IMR-90 (cell line): ENCODE results near the gene ZFP36L2. TPM values are rescaled to one million over a fixed set of nuclear protein-coding genes. Genes with fewer than 3 reads are reported as not detected.

Experiments
- ATAC-seq: fragments of 200-7000 bp; cut with Tn5 transposase; 2 replicates; pipeline ENCODE4 v1.9.1; 2020; ENCODE audit warnings: low read depth, mild to moderate bottlenecking, moderate library complexity
- BruUV-seq: library from RNA; stranded (reverse); fragments of 400-500 nt; replicated peaks from 2 replicates; lab custom pipeline; 2021; lab: Mats Ljungman, UMichigan
- CTCF ChIA-PET: fragments of 300-600 bp; formaldehyde crosslinking; extraction: SDS; loops from one replicate; lab custom pipeline; 2021; ENCODE audit warnings: antibody characterized with exemption; lab: Yijun Ruan, JAX
- POLR2A ChIA-PET: fragments of 300-600 bp; sonication (Branson Sonifier 250); formaldehyde crosslinking; loops from one replicate; lab custom pipeline; 2022; ENCODE audit warnings: antibody characterized with exemption; ENCODE audit not compliant: unreplicated experiment; lab: Charles Lee
- DNase-seq: peaks from one replicate; pipeline ENCODE4 v3.0.0; 2013
- H2AFZ ChIP-seq: replicated peaks from 2 replicates; pipeline ENCODE3; 2013; ENCODE audit warnings: low read length, mild to moderate bottlenecking; ENCODE audit not compliant: poor library complexity
- H2AK5ac ChIP-seq: 2 replicates; pipeline ENCODE4 v1.6.1; 2013; ENCODE audit warnings: low read depth, low read length, inconsistent platforms
- H2AK9ac ChIP-seq: replicated peaks from 2 replicates; pipeline ENCODE3; 2013; ENCODE audit warnings: mild to moderate bottlenecking, low read depth, low read length, moderate library complexity; ENCODE audit not compliant: poor library complexity
- H2BK120ac ChIP-seq: 2 replicates; pipeline ENCODE4 v1.6.1; 2013; ENCODE audit warnings: low read depth, low read length, inconsistent platforms
- H2BK15ac ChIP-seq: 3 replicates; pipeline ENCODE4 v1.6.1; 2013; ENCODE audit warnings: low read depth, low read length, inconsistent platforms
- H2BK20ac ChIP-seq: 2 replicates; pipeline ENCODE4 v1.6.1; 2013; ENCODE audit warnings: low read depth, mild to moderate bottlenecking, inconsistent platforms, low read length, moderate library complexity
- H2BK5ac ChIP-seq: 2 replicates; pipeline ENCODE4 v1.6.1; 2013; ENCODE audit warnings: mild to moderate bottlenecking, low read depth, low read length, inconsistent platforms; ENCODE audit not compliant: poor library complexity, severe bottlenecking
- H3K14ac ChIP-seq: replicated peaks from 2 replicates; pipeline ENCODE4 v1.6.1; 2013; ENCODE audit warnings: low read depth, low read length, inconsistent platforms
- H3K18ac ChIP-seq: 2 replicates; pipeline ENCODE4 v1.6.1; 2013; ENCODE audit warnings: low read depth, low read length, control low read depth
- H3K23ac ChIP-seq: 2 replicates; pipeline ENCODE4 v1.6.1; 2013; ENCODE audit warnings: low read depth, low read length, inconsistent platforms
- H3K27ac ChIP-seq: 2 replicates; pipeline ENCODE4 v1.5.1; 2013; ENCODE audit warnings: mild to moderate bottlenecking, control low read depth, low read length; ENCODE audit not compliant: insufficient read depth
- H3K27me3 ChIP-seq: 2 replicates; pipeline ENCODE4 v1.6.1; 2013; ENCODE audit warnings: low read length; ENCODE audit not compliant: control insufficient read depth, insufficient read depth
- H3K36me3 ChIP-seq: 2 replicates; pipeline ENCODE4 v1.6.1; 2013; ENCODE audit warnings: low read length, mixed read lengths; ENCODE audit not compliant: control insufficient read depth, insufficient read depth
- H3K4ac ChIP-seq: 2 replicates; pipeline ENCODE4 v1.6.1; 2013; ENCODE audit warnings: low read depth, low read length, inconsistent platforms
- H3K4me1 ChIP-seq: 2 replicates; pipeline ENCODE4 v1.6.1; 2013; ENCODE audit warnings: low read length, mixed read lengths; ENCODE audit not compliant: control insufficient read depth, insufficient read depth
- H3K4me2 ChIP-seq: 2 replicates; pipeline ENCODE4 v1.6.1; 2013; ENCODE audit warnings: low read depth, mild to moderate bottlenecking, control low read depth, low read length, moderate library complexity
- H3K4me3 ChIP-seq: 2 replicates; pipeline ENCODE4 v1.5.1; 2013; ENCODE audit warnings: low read depth, mild to moderate bottlenecking, control low read depth, low read length, moderate library complexity; ENCODE audit not compliant: insufficient read depth
- H3K56ac ChIP-seq: 2 replicates; pipeline ENCODE4 v1.6.1; 2013; ENCODE audit warnings: low read length, inconsistent platforms; ENCODE audit not compliant: insufficient read depth; ENCODE audit errors: extremely low read depth
- H3K79me1 ChIP-seq, 2 experiments: 2 replicates each; pipeline ENCODE4 v1.6.1; 2013; ENCODE audit warnings: low read length in 2 of 2, inconsistent platforms in 1 of 2, low read depth in 1 of 2
- H3K9ac ChIP-seq: 2 replicates; pipeline ENCODE4 v1.6.1; 2013; ENCODE audit warnings: low read depth, low read length, control low read depth
- H3K9me1 ChIP-seq: 2 replicates; pipeline ENCODE4 v1.6.1; 2013; ENCODE audit warnings: low read length, inconsistent platforms; ENCODE audit not compliant: insufficient read depth
- H3K9me3 ChIP-seq: 2 replicates; pipeline ENCODE4 v1.6.1; 2013; ENCODE audit warnings: low read length; ENCODE audit not compliant: control insufficient read depth, insufficient read depth
- H4K20me1 ChIP-seq: 2 replicates; pipeline ENCODE4 v1.6.1; 2013; ENCODE audit warnings: low read length, inconsistent platforms; ENCODE audit not compliant: insufficient read depth
- H4K5ac ChIP-seq: 2 replicates; pipeline ENCODE4 v1.6.1; 2013; ENCODE audit warnings: mild to moderate bottlenecking, low read depth, low read length, control low read depth
- H4K8ac ChIP-seq, 2 experiments: 2 replicates each; pipeline ENCODE4 v1.6.1; 2013; ENCODE audit warnings: low read depth in 2 of 2, low read length in 2 of 2, control low read depth in 1 of 2, inconsistent platforms in 1 of 2
- H4K91ac ChIP-seq: 2 replicates; pipeline ENCODE4 v1.6.1; 2013; ENCODE audit warnings: low read depth, low read length, inconsistent platforms; ENCODE audit not compliant: insufficient read depth
- NFE2L2 ChIP-seq: fragments of 150-350 bp; IDR thresholded peaks from 2 replicates; pipeline ENCODE4 v1.6.1; 2016; ENCODE audit warnings: low read depth, mild to moderate bottlenecking, low read length
- POLR2A ChIP-seq: IDR thresholded peaks from 2 replicates; pipeline ENCODE4 v1.6.1; 2012; ENCODE audit warnings: mild to moderate bottlenecking, low read depth, low read length
- RAD21 ChIP-seq: IDR thresholded peaks from 2 replicates; pipeline ENCODE4 v1.6.1; 2012; ENCODE audit warnings: low read length, improper control_type of control experiment
- WGBS, 2 experiments: methylation state at CpG; one replicate each; pipeline versions ENCODE4 v1.1.5 to v1.1.7; 2013; ENCODE audit warnings: missing lambda C conversion rate in 2 of 2; ENCODE audit not compliant: insufficient read length in 1 of 2; ENCODE audit errors: extremely low coverage in 2 of 2; 5-methylcytosine and 5-hydroxymethylcytosine counted together
- dilution Hi-C: fragments of 300-500 bp; cut with HindIII; formaldehyde crosslinking; loops from one replicate; pipeline ENCODE4 v1.14.3; 2018; ENCODE audit warnings: low sequenced_read_pairs; ENCODE audit not compliant: unreplicated experiment
- in situ Hi-C: fragments of 300-500 bp; cut with MboI; formaldehyde crosslinking; loops from 3 replicates; pipeline ENCODE4 v1.14.3; 2019; ENCODE audit warnings: low sequenced_read_pairs, inconsistent platforms, mixed read lengths
- intact Hi-C: fragments of 100-400 bp; cut with micrococcal nuclease; formaldehyde crosslinking; loops from 2 replicates; pipeline ENCODE4 v1.10.0; 2022
- polyA plus RNA-seq, 3 experiments: library from polyadenylated mRNA; depleted of rRNA; stranded (reverse); fragments of >200 nt; gene quantifications; 2 replicates each; pipeline ENCODE4 v1.2.3, GENCODE V29; 2012; ENCODE audit warnings: low replicate concordance in 1 of 3
- total RNA-seq: library from RNA; depleted of rRNA; stranded (reverse); fragments of >200 nt; gene quantifications from 2 replicates; pipeline ENCODE4 v1.2.3, GENCODE V29; 2012

Gene ZFP36L2
- total and polyA plus RNA-seq, 2 of the 4 experiments (the other 2 are of a cell fraction), result 1.8 to 20.1 TPM

DNA sequence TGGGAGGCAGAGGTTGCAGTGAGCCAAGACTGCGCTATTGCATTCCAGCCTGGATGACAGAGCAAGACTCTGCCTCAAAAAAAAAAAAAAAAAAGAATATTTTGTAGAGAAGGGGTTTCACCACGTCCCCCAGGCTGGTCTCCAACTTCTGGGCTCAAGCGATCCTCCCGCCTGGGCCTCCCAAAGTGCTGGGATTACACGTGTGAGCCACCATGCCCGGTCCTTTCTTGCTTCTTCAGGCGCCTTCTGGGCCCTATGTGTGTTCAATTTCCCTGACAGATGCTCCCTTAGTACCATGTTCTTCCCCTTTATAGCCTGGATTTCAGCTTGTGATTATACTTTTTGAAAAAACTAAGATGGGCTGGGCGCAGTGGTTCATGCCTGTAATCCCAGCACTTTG is 9.8 kb downstream of the ZFP36L2 start:
- Histone ChIP-seq H4K20me1 (peaks cover 7% of the 10 kb centered on the region; the same call in 1 of the 2 replicates), H3K4ac (no peak overlapping the region), H3K27me3 (no peaks in the 10 kb centered on the region), H3K9me1 (peaks cover 15% of the 10 kb centered on the region), H3K4me3 (no peak overlapping the region), H2AK9ac (no peak overlapping the region), H2BK20ac (no peak overlapping the region), H3K4me2 (no peak overlapping the region), H2BK5ac (no peak overlapping the region), H2AK5ac (no peak overlapping the region), H3K27ac (no peak overlapping the region), H3K9ac (no peak overlapping the region), H3K14ac (no peak overlapping the region), H3K9me3 (no peaks in the 10 kb centered on the region), H2AFZ (no peak overlapping the region), H3K56ac (no peak overlapping the region), H2BK15ac (no peak overlapping the region), H2BK120ac (no peak overlapping the region), H3K18ac (no peak overlapping the region), H3K36me3 (no peaks in the 10 kb centered on the region), H4K5ac (no peak overlapping the region), H4K91ac (no peak overlapping the region), H3K79me1 (peaks cover 7 to 20% of the 10 kb centered on the region in 2 experiments), H4K8ac (no peak overlapping the region), H3K4me1 (peaks cover 22% of the 10 kb centered on the region), H3K23ac (no peak overlapping the region)
- ChIA-PET POLR2A (no interaction called here), CTCF (no interaction called here)
- no TSS peak for BruUV-seq
- dilution Hi-C loops (no loop called here), in situ Hi-C loops (no loop called here), intact Hi-C loops (loop anchor here (5.0 kb wide), 1 partner anchor 39 kb away; no protein-coding TSS in a partner anchor)
- WGBS, 2 experiments, result no CpG with 5 or more reads among the region's 8 CpGs
- TF ChIP-seq NFE2L2, result no peak
- no peak for TF ChIP-seq POLR2A
- no peak for TF ChIP-seq RAD21
- DNase-seq (no peak), ATAC-seq (no peak)
